Subcutaneous abdominal adipose tissue (tissue), 5 donors: ENCODE data around the gene PANK4.

Experiments used
- H3K27ac ChIP-seq: one replicate; pipeline ENCODE4 v1.7.0; 2013; ENCODE audit warnings: low read depth, mild to moderate bottlenecking, inconsistent platforms, low read length, moderate library complexity
- H3K27me3 ChIP-seq, 5 donors: one replicate each; pipeline ENCODE4 v1.7.0; 2013; ENCODE audit warnings: low read length in 5 of 5, inconsistent platforms in 1 of 5; ENCODE audit not compliant: control insufficient read depth in 5 of 5, insufficient read depth in 4 of 5
- H3K36me3 ChIP-seq, 5 donors: one replicate each; pipeline ENCODE4 v1.7.0; 2013; ENCODE audit warnings: low read length in 5 of 5; ENCODE audit not compliant: control insufficient read depth in 5 of 5, insufficient read depth in 5 of 5
- H3K4me1 ChIP-seq, 5 donors: one replicate each; pipeline ENCODE4 v1.7.0; 2013; ENCODE audit warnings: low read length in 5 of 5, mild to moderate bottlenecking in 3 of 5, moderate library complexity in 1 of 5; ENCODE audit not compliant: control insufficient read depth in 5 of 5, insufficient read depth in 5 of 5
- H3K4me3 ChIP-seq, 5 donors: one replicate each; pipeline ENCODE4 v1.7.0; 2013; ENCODE audit warnings: low read length in 5 of 5, low read depth in 1 of 5
- H3K9ac ChIP-seq, 5 donors: one replicate each; pipeline ENCODE4 v1.7.0; 2013; ENCODE audit warnings: low read length in 5 of 5, mild to moderate bottlenecking in 4 of 5, moderate library complexity in 3 of 5
- H3K9me3 ChIP-seq, 5 donors: one replicate each; pipeline ENCODE4 v1.7.0; 2013; ENCODE audit warnings: low read length in 5 of 5; ENCODE audit not compliant: control insufficient read depth in 5 of 5
- donor health status: healthy.
- donor health status: healthy.
- donor health status: healthy.
- donor health status: healthy.
- donor health status: healthy.

Gene PANK4

DNA sequence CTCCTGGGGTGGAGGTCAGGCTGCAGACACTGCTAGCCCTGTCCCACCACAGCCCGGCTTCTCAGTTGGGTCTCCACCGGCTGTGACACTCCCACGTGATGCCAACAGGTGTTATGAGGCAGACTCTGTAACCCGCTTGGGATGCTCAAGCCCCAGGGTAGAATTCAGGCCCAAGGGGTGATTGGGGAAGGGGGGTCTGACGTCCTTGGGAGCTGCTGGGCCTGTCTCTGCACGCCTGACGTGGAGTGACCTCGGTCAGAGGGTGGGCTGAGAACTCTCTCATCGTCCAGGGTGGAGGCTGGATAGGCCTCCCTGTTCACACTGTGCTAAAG is 11.4 kb upstream of the PANK4 start:
- Histone ChIP-seq H3K36me3 (no peaks in the 10 kb centered on the region), H3K4me3 (no peak overlapping the region), H3K9me3 (no peaks in the 10 kb centered on the region), H3K27ac (no peak overlapping the region), H3K9ac (no peak overlapping the region), H3K27me3 (peaks cover 22 to 65% (median 43%) of the 10 kb centered on the region in 5 donors), H3K4me1 (peaks cover 0 to 19% (median 0%) of the 10 kb centered on the region in 5 donors)

DNA sequence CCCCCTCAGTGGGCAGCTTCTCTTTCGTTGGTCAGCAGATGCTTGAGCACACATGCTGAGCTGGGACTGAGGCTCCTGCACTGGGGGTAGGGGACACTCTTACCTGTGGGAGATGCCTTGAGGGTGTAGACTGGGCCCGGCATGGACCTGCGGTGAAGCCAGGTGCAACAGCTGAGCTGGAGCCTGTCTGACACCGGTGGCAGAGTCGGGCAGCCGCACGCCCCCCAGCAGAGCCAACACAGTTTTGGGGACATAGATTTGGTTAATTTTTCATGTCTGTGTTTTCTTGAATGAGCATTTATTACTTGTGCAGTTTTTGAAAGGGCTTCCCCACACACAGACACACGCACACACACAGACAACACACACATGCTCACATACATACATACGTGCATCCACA is 9.6 kb upstream of the PANK4 start:
- H3K9me3 ChIP-seq, result no peaks in the 10 kb centered on the region
- no peak overlapping the region for H3K27ac ChIP-seq
- H3K9ac ChIP-seq, result no peak overlapping the region
- H3K27me3 ChIP-seq, result peaks cover 30 to 70% (median 55%) of the 10 kb centered on the region in 5 donors
- no peak overlapping the region for H3K4me3 ChIP-seq
- H3K4me1 ChIP-seq, result peaks cover 0 to 14% (median 2%) of the 10 kb centered on the region in 5 donors
- no peaks in the 10 kb centered on the region for H3K36me3 ChIP-seq

DNA sequence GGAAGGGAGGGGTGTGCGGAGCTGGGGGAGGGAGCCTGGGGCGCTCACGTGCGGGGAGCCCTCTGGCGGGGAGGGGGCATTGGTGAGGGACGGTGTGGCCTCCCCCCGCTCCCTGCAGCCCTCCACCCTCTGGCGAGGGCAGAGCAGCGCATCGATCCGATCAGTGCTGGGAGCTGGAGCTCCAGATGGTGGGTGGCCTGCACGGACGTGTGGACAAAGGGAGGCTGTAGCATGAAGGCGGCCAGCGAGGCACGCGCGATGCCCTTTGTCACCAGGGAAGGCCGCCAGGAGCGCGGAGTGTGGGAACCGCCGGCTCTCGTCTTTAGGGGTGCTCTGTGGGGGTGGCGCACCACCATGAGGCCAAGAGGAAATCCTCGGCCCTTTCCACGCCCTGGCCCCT is 9.1 kb upstream of the PANK4 start:
- Histone ChIP-seq H3K4me3 (no peak overlapping the region), H3K27me3 (peaks cover 35 to 75% (median 60%) of the 10 kb centered on the region in 5 donors), H3K9ac (no peak overlapping the region), H3K9me3 (no peaks in the 10 kb centered on the region), H3K36me3 (no peaks in the 10 kb centered on the region), H3K4me1 (peaks cover 0 to 19% (median 7%) of the 10 kb centered on the region in 5 donors), H3K27ac (no peak overlapping the region)

DNA sequence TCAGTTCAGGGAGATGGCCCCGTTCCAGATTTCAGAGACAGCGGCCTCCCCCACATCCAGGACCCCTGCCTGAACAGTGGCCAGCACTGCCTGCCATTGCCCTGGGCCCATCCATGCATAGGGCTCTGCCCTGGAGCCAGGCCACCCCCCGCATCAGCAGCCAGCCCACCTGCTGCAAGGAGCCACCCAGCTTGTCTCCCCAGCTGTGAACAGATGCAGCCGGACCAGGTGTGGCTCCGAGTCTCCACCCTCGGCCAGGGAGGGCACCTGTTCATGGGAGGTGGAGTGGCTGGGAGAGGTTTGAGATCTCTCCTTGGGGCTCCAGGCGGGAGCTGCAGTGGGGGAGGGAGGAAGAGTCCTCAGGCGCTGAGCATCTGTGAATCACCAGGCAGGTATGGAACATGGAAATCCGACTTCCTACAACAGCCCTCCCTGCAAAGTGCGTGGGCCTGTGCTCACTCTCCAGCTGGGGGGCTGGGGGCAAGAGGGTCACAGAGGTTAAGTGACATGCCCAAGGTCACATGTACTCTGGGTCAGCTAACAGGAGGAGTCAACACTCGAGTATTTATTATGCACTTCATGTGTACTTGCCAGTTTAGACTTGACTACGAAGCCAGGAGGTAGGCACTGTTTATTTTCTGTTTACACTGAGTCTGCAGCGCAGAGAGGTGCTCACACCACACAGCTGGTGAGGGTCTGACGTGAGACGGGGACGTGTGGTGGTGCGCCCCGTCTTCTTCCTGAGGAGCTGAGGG is 8.5 kb upstream of the PANK4 start:
- Histone ChIP-seq H3K27ac (no peak overlapping the region), H3K4me1 (peaks cover 0 to 24% (median 9%) of the 10 kb centered on the region in 5 donors), H3K9me3 (no peaks in the 10 kb centered on the region), H3K9ac (no peak overlapping the region), H3K4me3 (no peak overlapping the region), H3K36me3 (no peaks in the 10 kb centered on the region), H3K27me3 (peaks cover 35 to 72% (median 60%) of the 10 kb centered on the region in 5 donors)

DNA sequence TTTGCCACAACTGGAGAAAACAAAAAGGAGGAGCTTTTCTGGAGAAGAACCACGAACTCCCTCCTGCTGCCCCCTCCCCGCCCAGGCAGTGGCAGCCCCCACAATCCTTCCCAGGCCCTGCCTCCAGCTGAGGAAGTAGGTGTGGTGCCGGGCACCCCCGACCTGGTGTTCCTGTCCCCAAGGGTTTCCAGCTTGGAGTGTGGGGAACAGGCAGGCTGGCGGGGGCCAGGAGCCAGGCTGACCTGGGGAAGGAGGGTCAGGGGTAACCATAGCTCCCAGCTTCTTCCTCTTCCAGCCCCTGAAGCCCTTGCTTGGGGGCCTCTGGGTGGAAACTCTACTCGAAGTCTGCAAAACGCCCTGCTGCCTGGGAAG is 7.9 kb upstream of the PANK4 start:
- H3K27ac ChIP-seq, result no peak overlapping the region

DNA sequence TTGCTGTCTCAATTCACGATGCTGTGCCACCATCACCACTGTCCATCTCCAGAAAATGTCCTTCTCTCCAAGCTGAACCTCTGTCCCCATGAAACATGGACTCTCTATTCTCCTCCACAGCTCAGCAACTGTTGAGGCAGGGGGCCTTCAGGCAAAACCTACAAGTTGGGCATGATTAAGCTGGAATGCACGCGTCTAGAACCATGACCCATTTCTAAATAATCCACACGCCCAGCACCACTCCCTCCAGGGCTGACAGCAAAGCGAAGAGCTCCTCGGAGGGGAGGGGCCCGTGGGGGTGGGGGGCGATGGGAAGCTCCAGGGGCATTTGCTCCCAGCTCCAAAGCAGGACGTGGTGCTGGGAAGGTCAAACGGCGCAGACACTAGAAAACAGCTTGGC is 7.0 kb upstream of the PANK4 start:
- Histone ChIP-seq H3K4me1 (peaks cover 0 to 38% (median 20%) of the 10 kb centered on the region in 5 donors), H3K27ac (no peak overlapping the region), H3K27me3 (peaks cover 29 to 69% (median 53%) of the 10 kb centered on the region in 5 donors), H3K4me3 (no peak overlapping the region), H3K36me3 (no peaks in the 10 kb centered on the region), H3K9me3 (no peaks in the 10 kb centered on the region), H3K9ac (no peak overlapping the region)

More for the DNA sequence above, 7.9 kb upstream of the PANK4 start:
- Histone ChIP-seq H3K4me3 (no peak overlapping the region), H3K9ac (no peak overlapping the region), H3K27me3 (peaks cover 35 to 74% (median 55%) of the 10 kb centered on the region in 5 donors), H3K9me3 (no peaks in the 10 kb centered on the region), H3K36me3 (no peaks in the 10 kb centered on the region), H3K4me1 (peaks cover 0 to 29% (median 11%) of the 10 kb centered on the region in 5 donors)

DNA sequence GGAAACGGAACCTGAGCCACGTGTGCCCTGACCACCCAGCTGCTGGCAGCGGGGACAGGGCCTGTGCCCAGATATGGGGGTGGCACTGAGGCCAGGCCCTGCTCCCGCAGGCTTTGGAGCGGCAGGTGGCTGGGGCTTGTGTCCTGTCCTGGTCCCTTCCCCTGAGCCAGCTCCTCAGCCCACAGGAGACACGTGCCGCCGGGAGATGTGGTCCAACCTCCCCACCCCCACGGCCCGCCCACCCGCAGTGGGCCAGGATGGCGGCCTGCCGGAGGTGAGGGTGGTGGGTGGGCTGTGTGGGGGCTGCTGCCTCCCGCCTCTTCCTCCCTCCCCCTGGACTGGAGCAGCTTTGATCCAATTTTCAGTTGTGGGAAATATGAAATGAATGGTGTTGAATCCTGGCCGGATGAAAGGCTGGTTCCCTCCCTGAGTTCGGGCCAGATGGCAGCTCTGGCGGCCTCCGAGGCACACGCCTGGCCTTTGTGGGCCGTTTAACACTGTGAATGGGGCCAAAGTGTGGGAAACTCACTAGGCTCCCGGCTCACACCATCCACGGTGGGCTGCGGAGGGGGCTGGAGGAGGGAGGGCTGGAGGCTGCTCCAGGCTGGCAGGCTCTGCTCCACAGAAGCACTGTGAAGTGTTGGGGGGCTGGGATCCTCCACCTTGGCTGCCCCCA is 6.2 kb upstream of the PANK4 start:
- Histone ChIP-seq H3K4me1 (peaks cover 0 to 45% (median 28%) of the 10 kb centered on the region in 5 donors), H3K27ac (no peak overlapping the region)

DNA sequence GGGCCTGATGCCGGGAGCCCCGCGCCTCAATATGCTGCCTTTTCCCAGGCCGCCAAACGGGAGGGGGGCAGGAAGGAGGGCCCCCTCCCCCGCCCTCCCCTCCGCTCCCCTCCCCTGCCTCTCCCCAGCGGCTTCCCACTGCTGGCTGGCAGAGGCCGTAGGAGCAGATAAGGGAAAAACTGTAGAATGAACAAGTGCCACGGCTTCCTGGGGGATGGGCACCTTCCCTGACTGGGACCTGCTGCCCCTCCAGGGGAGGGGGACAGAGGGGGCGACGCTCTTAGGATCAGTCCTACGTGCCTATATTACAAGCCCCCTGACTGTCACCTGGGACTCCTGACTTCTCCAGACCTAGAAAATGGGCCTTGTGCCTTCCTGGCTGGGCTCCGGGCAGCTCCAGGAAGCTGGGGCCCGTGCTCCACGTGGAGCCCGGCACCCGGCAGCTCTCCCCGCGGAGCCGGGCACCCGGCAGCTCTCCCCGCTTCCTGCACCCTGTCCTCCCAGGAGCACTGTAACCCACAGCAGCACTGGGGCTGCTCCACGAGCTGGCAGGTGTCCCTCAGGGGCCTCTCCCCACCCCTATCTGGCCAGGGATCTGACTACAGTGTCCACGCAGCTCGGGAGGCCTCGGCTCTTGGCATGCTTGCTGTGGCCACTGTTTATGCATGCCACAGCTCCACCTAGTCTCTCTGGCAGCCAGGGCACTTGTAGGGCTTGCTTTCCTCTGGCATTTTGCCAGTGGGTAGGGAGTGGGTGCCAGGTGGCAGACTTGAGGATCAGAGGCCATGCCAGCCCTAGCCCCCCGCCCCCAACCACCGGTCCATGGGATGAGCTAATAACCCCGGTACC is 4.3 kb upstream of the PANK4 start:
- Histone ChIP-seq H3K9ac (peak overlapping the region in 1 of 5 donors; percentile 20), H3K27ac (no peak overlapping the region), H3K4me3 (peak overlapping the region in 1 of 5 donors; percentile 42), H3K36me3 (no peaks in the 10 kb centered on the region), H3K27me3 (peaks cover 23 to 48% (median 38%) of the 10 kb centered on the region in 5 donors), H3K9me3 (no peaks in the 10 kb centered on the region), H3K4me1 (peaks cover 6 to 59% (median 40%) of the 10 kb centered on the region in 5 donors)

More for the DNA sequence above, 6.2 kb upstream of the PANK4 start:
- H3K9ac ChIP-seq, result no peak overlapping the region
- no peak overlapping the region for H3K4me3 ChIP-seq
- no peaks in the 10 kb centered on the region for H3K9me3 ChIP-seq
- H3K27me3 ChIP-seq, result peaks cover 27 to 61% (median 48%) of the 10 kb centered on the region in 5 donors
- no peaks in the 10 kb centered on the region for H3K36me3 ChIP-seq

DNA sequence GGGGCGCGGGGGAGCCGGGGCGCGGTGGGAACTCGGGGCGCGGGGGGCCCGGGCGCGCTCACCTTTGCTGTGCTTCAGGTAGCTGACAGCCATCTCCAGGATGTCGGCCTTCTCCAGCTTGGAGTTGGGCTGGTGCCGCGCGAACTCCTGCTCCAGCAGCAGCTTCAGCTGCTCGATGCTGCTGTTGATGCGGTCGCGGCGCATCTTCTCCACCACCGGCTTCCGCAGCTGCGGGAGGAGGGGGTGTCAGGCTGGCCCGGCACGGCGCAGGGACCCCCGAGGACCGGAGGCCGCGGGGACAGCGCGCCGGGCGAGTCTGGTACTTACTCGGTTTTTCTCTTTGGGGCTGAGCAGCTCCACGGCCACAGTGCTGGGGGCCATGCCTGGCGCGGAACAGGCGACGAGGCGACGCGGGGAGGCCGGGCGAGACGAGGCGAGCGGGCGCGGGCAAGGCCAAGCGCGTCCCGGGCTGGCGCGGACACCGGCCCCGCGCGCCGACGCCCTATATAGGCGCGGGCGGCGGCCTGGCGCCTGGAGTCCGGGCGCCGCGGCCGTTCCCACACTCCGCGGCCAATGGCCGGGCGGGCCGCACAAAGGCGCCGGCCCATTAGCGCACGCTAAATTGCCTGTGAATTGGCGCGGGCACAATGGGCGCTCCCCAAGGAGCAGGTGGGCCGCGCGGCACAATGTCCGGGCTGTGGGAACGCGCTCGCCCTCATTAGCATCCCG is 3.6 kb upstream of the PANK4 start, which contains the start of gene HES5:
Gene HES5, minus strand, starts transcription at position 480 of the 729 bp plus-strand sequence. Its CDS starts 99 bp downstream, at position 381.
- H3K36me3 ChIP-seq, result no peaks in the 10 kb centered on the region
- peak within 1 kb of the TSS in 3 of 5 donors; percentile 36 to 56 (median 42) for H3K4me3 ChIP-seq
- no peak within 1 kb of the TSS for H3K27ac ChIP-seq
- peaks cover 20 to 41% (median 35%) of the 10 kb centered on the region in 5 donors for H3K27me3 ChIP-seq
- H3K9me3 ChIP-seq, result no peaks in the 10 kb centered on the region
- H3K4me1 ChIP-seq, result peaks cover 14 to 65% (median 48%) of the 10 kb centered on the region in 5 donors
- H3K9ac ChIP-seq, result peak within 1 kb of the TSS in 2 of 5 donors; percentile 19 to 20
